Transverse colon (tissue), 4 donors: Measurements from ENCODE around the gene HAL.

Experiments
- EP300 ChIP-seq: sonication (generic); formaldehyde crosslinking; IDR thresholded peaks from one replicate; pipeline ENCODE4 v1.6.1; 2017; ENCODE audit warnings: antibody characterized with exemption, low read depth
- POLR2A ChIP-seq: fragments of 450-650 bp; IDR thresholded peaks from one replicate; pipeline ENCODE4 v1.6.1; 2016; ENCODE audit warnings: antibody characterized with exemption, mild to moderate bottlenecking, moderate library complexity
- POLR2AphosphoS5 ChIP-seq, 3 donors: sonication (generic); formaldehyde crosslinking; IDR thresholded peaks; one replicate each; pipeline ENCODE4 v1.6.1; 2016; ENCODE audit warnings: antibody characterized with exemption in 3 of 3
- TF ChIP-seq, protein P1 (sequence below), 5 experiments: fragments of 200-600 bp in 3 of 5; fragments of 450-650 bp in 2 of 5; sonication (generic) in 3 of 5; IDR thresholded peaks; 1 replicate in 2 of 5; 2 replicates in 3 of 5; pipeline ENCODE4 v1.5.1; 2016 to 2017; ENCODE audit warnings: antibody characterized with exemption in 5 of 5, inconsistent platforms in 3 of 5, mild to moderate bottlenecking in 2 of 5, moderate library complexity in 1 of 5

DNA sequence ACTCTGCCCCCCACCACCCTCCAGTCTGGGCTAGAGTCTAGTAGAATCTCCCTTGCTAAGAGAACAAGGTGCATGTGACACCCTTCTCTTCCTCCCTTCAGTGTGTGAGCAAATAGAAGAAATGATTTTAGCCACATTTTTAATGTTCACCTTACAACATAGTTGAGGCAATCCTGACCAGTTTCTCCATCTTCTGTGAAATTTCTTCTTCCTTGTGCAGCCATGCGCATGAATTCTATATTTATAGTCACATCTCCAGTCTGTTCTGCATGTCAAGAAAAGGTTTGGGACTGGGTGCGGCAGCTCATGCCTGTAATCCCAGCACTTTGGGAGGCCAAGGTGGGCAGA, 48.8 kb upstream of the HAL start:
- TF ChIP-seq EP300 (no peak), POLR2AphosphoS5 (IDR thresholded peaks at IDR 0.05) (no peak), POLR2A (no peak)
- TF ChIP-seq, protein P1, sequence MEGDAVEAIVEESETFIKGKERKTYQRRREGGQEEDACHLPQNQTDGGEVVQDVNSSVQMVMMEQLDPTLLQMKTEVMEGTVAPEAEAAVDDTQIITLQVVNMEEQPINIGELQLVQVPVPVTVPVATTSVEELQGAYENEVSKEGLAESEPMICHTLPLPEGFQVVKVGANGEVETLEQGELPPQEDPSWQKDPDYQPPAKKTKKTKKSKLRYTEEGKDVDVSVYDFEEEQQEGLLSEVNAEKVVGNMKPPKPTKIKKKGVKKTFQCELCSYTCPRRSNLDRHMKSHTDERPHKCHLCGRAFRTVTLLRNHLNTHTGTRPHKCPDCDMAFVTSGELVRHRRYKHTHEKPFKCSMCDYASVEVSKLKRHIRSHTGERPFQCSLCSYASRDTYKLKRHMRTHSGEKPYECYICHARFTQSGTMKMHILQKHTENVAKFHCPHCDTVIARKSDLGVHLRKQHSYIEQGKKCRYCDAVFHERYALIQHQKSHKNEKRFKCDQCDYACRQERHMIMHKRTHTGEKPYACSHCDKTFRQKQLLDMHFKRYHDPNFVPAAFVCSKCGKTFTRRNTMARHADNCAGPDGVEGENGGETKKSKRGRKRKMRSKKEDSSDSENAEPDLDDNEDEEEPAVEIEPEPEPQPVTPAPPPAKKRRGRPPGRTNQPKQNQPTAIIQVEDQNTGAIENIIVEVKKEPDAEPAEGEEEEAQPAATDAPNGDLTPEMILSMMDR (IDR thresholded peaks at IDR 0.05): no peak
